ENCODE results near the gene SCN11A.

DNA sequence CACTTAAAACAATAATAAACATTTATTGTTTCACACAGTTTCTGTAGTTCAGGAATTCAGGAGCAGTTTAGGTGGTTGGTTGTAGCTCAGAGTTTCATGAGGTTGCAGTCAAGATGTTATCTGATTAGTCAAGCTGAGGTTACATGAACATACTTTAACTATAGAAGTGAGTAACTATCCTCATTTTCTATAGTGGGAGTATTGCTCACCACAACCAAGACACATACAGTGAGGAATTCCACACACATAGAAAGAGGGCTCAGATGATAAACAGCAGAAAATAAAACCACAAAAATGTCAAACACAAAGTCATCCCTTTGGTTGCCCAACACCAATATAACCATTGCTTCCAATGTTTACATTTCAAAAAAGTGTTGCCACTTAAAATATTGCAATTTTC is 13.6 kb downstream of the SCN11A start:
- TF ChIP-seq FOXM1 (IDR thresholded peaks at IDR 0.05; ENCODE audit: borderline replicate concordance, low read depth) (no peak), TEAD4 (IDR thresholded peaks at IDR 0.05) (no peak)
